ENCODE measurements around the gene IGFBP6. TPM values are rescaled to one million over a fixed set of nuclear protein-coding genes. Genes with fewer than 3 reads are reported as not detected.

The IGFBP6 gene
- total and polyA plus RNA-seq, 9 of the 15 experiments (the other 6 are each of a cell fraction or from before 2014, with no cell fraction given), result 0.15 to 1.4 (median 0.54) TPM

- ChIA-PET CTCF (ENCODE audit: low intra/inter-chr PET ratio) (no interaction called here), POLR2A (no interaction called here)
- no peaks in the 10 kb centered on the region for H3K36me3 ChIP-seq (ENCODE audit: control insufficient read depth, insufficient read depth, low read length)
- FAIRE-seq (no peak), DNase-seq (ENCODE audit: extremely low read depth in 1 of 4, low spot score in 3 of 4) (no peak), ATAC-seq (no peak)
- peak overlapping the region in 1 of 2 experiments; percentile 15; a peak in 1 of 4 replicates for H3K9ac ChIP-seq (ENCODE audit: insufficient read depth in 1 of 2, low read depth in 2 of 2, low read length in 2 of 2)
- H3K4me2 ChIP-seq (ENCODE audit: insufficient read depth, low read length), result no peak overlapping the region
- in situ Hi-C loops (cut with MboI) (no loop called here), intact Hi-C loops (cut with micrococcal nuclease) (no loop called here)
- H3K27ac ChIP-seq (ENCODE audit: extremely low read depth, low read depth, low read length), result no peak overlapping the region
- no peaks in the 10 kb centered on the region for H3K9me3 ChIP-seq (replicated peaks; ENCODE audit: control insufficient read depth, insufficient read depth, low read depth, low read length)
- no peaks in the 10 kb centered on the region for H3K9me1 ChIP-seq (ENCODE audit: control insufficient read depth, insufficient read depth, low read length)
- no TSS peak for BruUV-seq (replicated peaks)
- no peak overlapping the region for H2AFZ ChIP-seq (ENCODE audit: low read depth, low read length)
- H4K20me1 ChIP-seq (replicated peaks; ENCODE audit: control insufficient read depth, insufficient read depth, low read length), result no peaks in the 10 kb centered on the region
- peaks cover 0 to 2% of the 10 kb centered on the region in 2 experiments; a peak in 1 of 5 replicates for H3K27me3 ChIP-seq (ENCODE audit: control insufficient read depth in 2 of 2, insufficient read depth in 2 of 2, low read length in 2 of 2)
- no peaks in the 10 kb centered on the region for H3K79me2 ChIP-seq (ENCODE audit: control insufficient read depth, insufficient read depth, low read length)
- WGBS (ENCODE audit: insufficient coverage, low coverage, missing lambda C conversion rate), result 84% methylated on average over 4 of the region's 10 CpGs
- H3K4me1 ChIP-seq (replicated peaks in 1 of 2; ENCODE audit: control insufficient read depth in 2 of 2, insufficient read depth in 2 of 2, low read length in 2 of 2), result peaks cover 0 to 9% of the 10 kb centered on the region in 2 experiments; a peak in 3 of 5 replicates
- H3K4me3 ChIP-seq, result no peak overlapping the region
- TF ChIP-seq ZNF282 (CRISPR knock-in tag; IDR thresholded peaks at IDR 0.05) (no peak), PCBP2 (IDR thresholded peaks at IDR 0.05; ENCODE audit: low read depth, low read length, poor library complexity, severe bottlenecking) (no peak), ZNF354B (CRISPR knock-in tag; IDR thresholded peaks at IDR 0.05) (no peak), ZNF507 (tag; conservative IDR thresholded peaks at IDR 0.05) (no peak), ZNF766 (CRISPR knock-in tag; conservative IDR thresholded peaks at IDR 0.05) (no peak), ZNF124 (CRISPR knock-in tag; IDR thresholded peaks at IDR 0.05) (no peak), PPARD (CRISPR knock-in tag; IDR thresholded peaks at IDR 0.05) (no peak), CSDE1 (IDR thresholded peaks at IDR 0.05) (no peak), MTA2 (IDR thresholded peaks at IDR 0.05; ENCODE audit: low read depth) (no peak), ZNF12 (CRISPR knock-in tag; IDR thresholded peaks at IDR 0.05) (no peak), XRCC4 (IDR thresholded peaks at IDR 0.05; ENCODE audit: extremely low read depth, insufficient read depth, insufficient read length) (no peak)
- TF ChIP-seq, protein P1, sequence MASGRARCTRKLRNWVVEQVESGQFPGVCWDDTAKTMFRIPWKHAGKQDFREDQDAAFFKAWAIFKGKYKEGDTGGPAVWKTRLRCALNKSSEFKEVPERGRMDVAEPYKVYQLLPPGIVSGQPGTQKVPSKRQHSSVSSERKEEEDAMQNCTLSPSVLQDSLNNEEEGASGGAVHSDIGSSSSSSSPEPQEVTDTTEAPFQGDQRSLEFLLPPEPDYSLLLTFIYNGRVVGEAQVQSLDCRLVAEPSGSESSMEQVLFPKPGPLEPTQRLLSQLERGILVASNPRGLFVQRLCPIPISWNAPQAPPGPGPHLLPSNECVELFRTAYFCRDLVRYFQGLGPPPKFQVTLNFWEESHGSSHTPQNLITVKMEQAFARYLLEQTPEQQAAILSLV (tag; IDR thresholded peaks at IDR 0.05), result no peak
- TF ChIP-seq, protein P2, sequence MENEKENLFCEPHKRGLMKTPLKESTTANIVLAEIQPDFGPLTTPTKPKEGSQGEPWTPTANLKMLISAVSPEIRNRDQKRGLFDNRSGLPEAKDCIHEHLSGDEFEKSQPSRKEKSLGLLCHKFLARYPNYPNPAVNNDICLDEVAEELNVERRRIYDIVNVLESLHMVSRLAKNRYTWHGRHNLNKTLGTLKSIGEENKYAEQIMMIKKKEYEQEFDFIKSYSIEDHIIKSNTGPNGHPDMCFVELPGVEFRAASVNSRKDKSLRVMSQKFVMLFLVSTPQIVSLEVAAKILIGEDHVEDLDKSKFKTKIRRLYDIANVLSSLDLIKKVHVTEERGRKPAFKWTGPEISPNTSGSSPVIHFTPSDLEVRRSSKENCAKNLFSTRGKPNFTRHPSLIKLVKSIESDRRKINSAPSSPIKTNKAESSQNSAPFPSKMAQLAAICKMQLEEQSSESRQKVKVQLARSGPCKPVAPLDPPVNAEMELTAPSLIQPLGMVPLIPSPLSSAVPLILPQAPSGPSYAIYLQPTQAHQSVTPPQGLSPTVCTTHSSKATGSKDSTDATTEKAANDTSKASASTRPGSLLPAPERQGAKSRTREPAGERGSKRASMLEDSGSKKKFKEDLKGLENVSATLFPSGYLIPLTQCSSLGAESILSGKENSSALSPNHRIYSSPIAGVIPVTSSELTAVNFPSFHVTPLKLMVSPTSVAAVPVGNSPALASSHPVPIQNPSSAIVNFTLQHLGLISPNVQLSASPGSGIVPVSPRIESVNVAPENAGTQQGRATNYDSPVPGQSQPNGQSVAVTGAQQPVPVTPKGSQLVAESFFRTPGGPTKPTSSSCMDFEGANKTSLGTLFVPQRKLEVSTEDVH (IDR thresholded peaks at IDR 0.05; ENCODE audit: low read depth, partially characterized antibody), result no peak
- TF ChIP-seq, protein P3, sequence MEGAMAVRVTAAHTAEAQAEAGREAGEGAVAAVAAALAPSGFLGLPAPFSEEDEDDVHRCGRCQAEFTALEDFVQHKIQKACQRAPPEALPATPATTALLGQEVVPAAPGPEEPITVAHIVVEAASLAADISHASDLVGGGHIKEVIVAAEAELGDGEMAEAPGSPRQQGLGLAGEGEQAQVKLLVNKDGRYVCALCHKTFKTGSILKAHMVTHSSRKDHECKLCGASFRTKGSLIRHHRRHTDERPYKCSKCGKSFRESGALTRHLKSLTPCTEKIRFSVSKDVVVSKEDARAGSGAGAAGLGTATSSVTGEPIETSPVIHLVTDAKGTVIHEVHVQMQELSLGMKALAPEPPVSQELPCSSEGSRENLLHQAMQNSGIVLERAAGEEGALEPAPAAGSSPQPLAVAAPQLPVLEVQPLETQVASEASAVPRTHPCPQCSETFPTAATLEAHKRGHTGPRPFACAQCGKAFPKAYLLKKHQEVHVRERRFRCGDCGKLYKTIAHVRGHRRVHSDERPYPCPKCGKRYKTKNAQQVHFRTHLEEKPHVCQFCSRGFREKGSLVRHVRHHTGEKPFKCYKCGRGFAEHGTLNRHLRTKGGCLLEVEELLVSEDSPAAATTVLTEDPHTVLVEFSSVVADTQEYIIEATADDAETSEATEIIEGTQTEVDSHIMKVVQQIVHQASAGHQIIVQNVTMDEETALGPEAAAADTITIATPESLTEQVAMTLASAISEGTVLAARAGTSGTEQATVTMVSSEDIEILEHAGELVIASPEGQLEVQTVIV (CRISPR knock-in tag; IDR thresholded peaks at IDR 0.05; ENCODE audit: borderline replicate concordance), result no peak
Observed at GRCh38 chr12:53122961-53123468, 25.5 kb downstream of the IGFBP6 start.
